ENCODE results near the gene FAM110C. TPM values are rescaled to one million over a fixed set of nuclear protein-coding genes. Genes with fewer than 3 reads are reported as not detected.

Gene FAM110C
- total and polyA plus RNA-seq, 2 of the 8 experiments (the other 6 are each of a cell fraction or from before 2014, with no cell fraction given): 4.8 to 13.2 TPM

DNA sequence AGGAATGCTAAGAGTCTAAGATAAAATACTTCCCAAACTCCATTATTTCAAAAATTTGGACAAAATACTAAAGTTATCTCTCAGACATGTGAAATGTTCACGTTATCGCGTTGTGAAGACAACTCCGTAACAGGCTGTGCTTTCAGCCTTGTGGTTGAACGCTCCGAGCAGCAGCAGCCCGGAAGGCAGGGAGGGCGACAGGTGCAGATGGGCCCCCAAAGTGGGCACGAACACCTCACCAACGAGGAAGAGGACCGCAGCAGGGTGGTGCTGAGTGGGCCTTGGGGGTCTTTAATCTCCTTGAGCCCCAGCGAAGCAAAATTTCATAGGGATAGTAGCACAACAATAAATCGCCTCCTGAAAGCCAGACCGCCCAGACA, 1.0 kb upstream of the FAM110C start:
- Histone ChIP-seq H3K79me2 (ENCODE audit: control insufficient read depth in 1 of 2, insufficient read depth in 2 of 2, low read length in 2 of 2) (peaks cover 0 to 30% of the 10 kb centered on the region in 2 experiments; a peak in 3 of 4 replicates), H3K4ac (replicated peaks; ENCODE audit: insufficient read length, low read depth, low read length) (no peak overlapping the region), H3K9ac (replicated peaks in 1 of 4; ENCODE audit: extremely low read depth in 1 of 4, low read depth in 3 of 4, low read length in 3 of 4) (no peak overlapping the region), H2BK20ac (ENCODE audit: low read length) (0 out of 2 replicates have a peak overlapping the region, but pooled peaks have one; percentile 55), H3K9me3 (ENCODE audit: insufficient read depth in 2 of 2, low read depth in 1 of 2, low read length in 1 of 2) (no peaks in the 10 kb centered on the region), H3K27me3 (replicated peaks in 1 of 4; ENCODE audit: control insufficient read depth in 3 of 4, extremely low read depth in 1 of 4, insufficient read depth in 3 of 4, low read length in 3 of 4) (peaks cover 0 to 12% (median 5%) of the 10 kb centered on the region in 4 experiments; a peak in 4 of 7 replicates), H4K5ac (ENCODE audit: insufficient read length, low read depth, low read length) (no peak overlapping the region), H3K23me2 (ENCODE audit: low read depth, low read length) (peaks cover 10% of the 10 kb centered on the region; the same call in 1 of the 2 replicates), H2BK120ac (replicated peaks; ENCODE audit: low read depth, low read length) (no peak overlapping the region), H4K20me1 (replicated peaks in 1 of 2; ENCODE audit: control insufficient read depth in 1 of 2, insufficient read depth in 2 of 2, low read length in 2 of 2) (peaks cover 8% of the 10 kb centered on the region in 2 experiments), H3K4me2 (ENCODE audit: insufficient read depth in 1 of 2, low read depth in 2 of 2, low read length in 2 of 2) (peak overlapping the region; percentile 76 to 93), H3K4me3 (ENCODE audit: extremely low read depth in 1 of 4, insufficient read depth in 2 of 4, low read depth in 3 of 4, low read length in 4 of 4) (peak overlapping the region; percentile 48 to 82 (median 66)), H3K23ac (ENCODE audit: insufficient read length) (no peak overlapping the region), H3K79me1 (ENCODE audit: low read depth, low read length) (peaks cover 2% of the 10 kb centered on the region), H2BK5ac (ENCODE audit: low read depth, low read length) (no peak overlapping the region), H3K4me1 (replicated peaks in 1 of 4; ENCODE audit: control insufficient read depth in 3 of 4, insufficient read depth in 4 of 4, low read length in 3 of 4) (peaks cover 6 to 11% (median 11%) of the 10 kb centered on the region in 4 experiments; a peak in 6 of 7 replicates), H3K56ac (replicated peaks; ENCODE audit: insufficient read length, low read depth, low read length) (no peak overlapping the region), H2BK15ac (ENCODE audit: low read length) (no peak overlapping the region), H2BK12ac (ENCODE audit: low read depth, low read length) (peak overlapping the region; percentile 90), H3K18ac (ENCODE audit: extremely low read depth, low read length) (no peak overlapping the region), H2AFZ (ENCODE audit: low read length) (0 out of 2 replicates have a peak overlapping the region, but pooled peaks have one; percentile 13), H2AK5ac (ENCODE audit: low read depth, low read length) (no peak overlapping the region), H3K36me3 (ENCODE audit: control insufficient read depth in 2 of 4, insufficient read depth in 4 of 4, low read length in 3 of 4) (peaks cover 0 to 1% (median 0%) of the 10 kb centered on the region in 4 experiments; a peak in 3 of 8 replicates), H3K27ac (ENCODE audit: low read depth, low read length) (no peak overlapping the region), H3K14ac (ENCODE audit: insufficient read length) (no peak overlapping the region), H4K8ac (ENCODE audit: extremely low read depth, insufficient read depth, low read length) (no peak overlapping the region), H4K91ac (replicated peaks; ENCODE audit: insufficient read length, low read length) (no peak overlapping the region)
- ChIA-PET POLR2A (ENCODE audit: partially characterized antibody) (interaction anchor here (0.6 to 1.9 kb wide), 4 partner anchors 13 to 104 kb away, joined by 3 to 8 read pairs (median 3); no protein-coding TSS in a partner anchor), CTCF (ENCODE audit: partially characterized antibody) (interaction anchor here (1.0 to 2.3 kb wide), 3 partner anchors 18 to 96 kb away, joined by 3 to 7 read pairs (median 3); no protein-coding TSS in a partner anchor)
- FAIRE-seq (no peak), DNase-seq (ENCODE audit: low read depth in 1 of 2, low spot score in 2 of 2) (no peak)
- WGBS, 2 experiments (ENCODE audit: extremely low coverage in 1 of 2, insufficient coverage in 1 of 2, insufficient read length in 1 of 2, insufficient replicate concordance in 2 of 2, low coverage in 1 of 2, low lambda C conversion rate in 2 of 2, missing lambda C conversion rate in 1 of 2): 47% methylated on average over 14 of the region's 14 CpGs; no CpG with 5 or more reads in 1 of the 2 experiments
- TF ChIP-seq GABPA (IDR thresholded peaks at IDR 0.05; ENCODE audit: borderline replicate concordance, insufficient read depth, low read length): no peak
- no peak for TF ChIP-seq TEAD4 (IDR thresholded peaks at IDR 0.05; ENCODE audit: low read depth, low read length)
- TF ChIP-seq MAFK (IDR thresholded peaks at IDR 0.05; ENCODE audit: low read depth, low read length): no peak
- no peak for TF ChIP-seq HDAC2 (IDR thresholded peaks at IDR 0.05; ENCODE audit: borderline replicate concordance in 1 of 2, low read depth in 2 of 2, low read length in 2 of 2)
- no peak for TF ChIP-seq CBX5 (IDR thresholded peaks at IDR 0.05; ENCODE audit: low read depth, low read length)
- no peak for TF ChIP-seq CREB1 (IDR thresholded peaks at IDR 0.05)
- TF ChIP-seq NANOG (IDR thresholded peaks at IDR 0.05; ENCODE audit: insufficient read depth, low read depth, low read length, poor library complexity, severe bottlenecking): no peak
